OCI-LY7 (cell line): ENCODE measurements around the gene AAR2. TPM values are rescaled to one million over a fixed set of nuclear protein-coding genes. Genes with fewer than 3 reads are reported as not detected.

Experiments
- BruUV-seq: library from RNA; stranded (reverse); fragments of 400-500 nt; replicated peaks from 2 replicates; lab custom pipeline; 2021; lab: Mats Ljungman, UMichigan
- CTCF ChIA-PET: fragments of 300-600 bp; sonication (Branson Sonifier 250); formaldehyde crosslinking; loops from one replicate; lab custom pipeline; 2022; ENCODE audit warnings: antibody characterized with exemption; ENCODE audit not compliant: unreplicated experiment; lab: Charles Lee
- POLR2A ChIA-PET: fragments of 300-600 bp; sonication (Branson Sonifier 250); formaldehyde crosslinking; loops from one replicate; lab custom pipeline; 2022; ENCODE audit warnings: antibody characterized with exemption; lab: Charles Lee
- DNase-seq: peaks from one replicate; pipeline ENCODE4 v3.0.0-alpha.2; 2015; ENCODE audit warnings: low spot score
- H2AFZ ChIP-seq: fragments of 200-600 bp; sonication (generic), shearing (Covaris generic); 2 replicates; pipeline ENCODE4 v1.6.1; 2014; ENCODE audit warnings: mild to moderate bottlenecking, antibody characterized with exemption, low read length, moderate library complexity
- H3K27ac ChIP-seq: fragments of 200-600 bp; sonication (generic); 2 replicates; pipeline ENCODE4 v1.5.1; 2014; ENCODE audit warnings: mixed run types, low read depth, mild to moderate bottlenecking, moderate library complexity, low read length, inconsistent platforms; ENCODE audit not compliant: poor library complexity, severe bottlenecking
- H3K36me3 ChIP-seq: fragments of 200-600 bp; sonication (generic); 2 replicates; pipeline ENCODE4 v1.6.1; 2014; ENCODE audit warnings: mild to moderate bottlenecking, antibody characterized with exemption, low read length, moderate library complexity, mixed read lengths; ENCODE audit not compliant: insufficient read depth
- H3K4me1 ChIP-seq: fragments of 200-600 bp; sonication (generic); 2 replicates; pipeline ENCODE4 v1.5.1; 2014; ENCODE audit warnings: mild to moderate bottlenecking, low read length; ENCODE audit not compliant: insufficient read depth, poor library complexity, severe bottlenecking
- H3K4me2 ChIP-seq: fragments of 200-600 bp; sonication (generic); 2 replicates; pipeline ENCODE4 v1.6.1; 2014; ENCODE audit warnings: mild to moderate bottlenecking, low read length
- H3K4me3 ChIP-seq: fragments of 200-600 bp; sonication (generic); 2 replicates; pipeline ENCODE4 v1.5.1; 2014; ENCODE audit warnings: mild to moderate bottlenecking, low read depth, low read length; ENCODE audit not compliant: poor library complexity, severe bottlenecking
- H3K79me2 ChIP-seq: fragments of 200-600 bp; sonication (generic); 2 replicates; pipeline ENCODE4 v1.6.1; 2016; ENCODE audit warnings: low read depth, mild to moderate bottlenecking, low read length, moderate library complexity, mixed read lengths; ENCODE audit not compliant: insufficient read depth
- H3K9me2 ChIP-seq: fragments of 200-600 bp; sonication (generic); 2 replicates; pipeline ENCODE4 v1.6.1; 2016; ENCODE audit warnings: mild to moderate bottlenecking, low read length, mixed read lengths; ENCODE audit not compliant: insufficient read depth
- H3K9me3 ChIP-seq: fragments of 200-600 bp; sonication (generic); 2 replicates; pipeline ENCODE4 v1.6.1; 2014; ENCODE audit warnings: mild to moderate bottlenecking, mixed run types, low read length, mixed read lengths
- H4K20me1 ChIP-seq: fragments of 200-600 bp; sonication (generic); 2 replicates; pipeline ENCODE4 v1.6.1; 2014; ENCODE audit warnings: mild to moderate bottlenecking, antibody characterized with exemption, low read length, moderate library complexity, mixed read lengths; ENCODE audit not compliant: insufficient read depth
- CTCF ChIP-seq: fragments of 200-600 bp; sonication (generic); conservative IDR thresholded peaks from 2 replicates; pipeline ENCODE4 v1.5.1; 2014; ENCODE audit warnings: mild to moderate bottlenecking, antibody characterized with exemption, low read length, moderate library complexity, mixed read lengths
- EZH2phosphoT487 ChIP-seq: fragments of 200-600 bp; sonication (generic); IDR thresholded peaks from 2 replicates; pipeline ENCODE4 v1.6.1; 2018; ENCODE audit warnings: low read depth, borderline replicate concordance, mild to moderate bottlenecking, mixed run types, antibody characterized with exemption, low read length, moderate library complexity, mixed read lengths
- intact Hi-C: fragments of 100-400 bp; cut with micrococcal nuclease; formaldehyde crosslinking; loops from one replicate; pipeline ENCODE4 v1.10.0; 2022; ENCODE audit not compliant: unreplicated experiment
- total RNA-seq, 2 experiments: library from RNA; depleted of rRNA in 1 of 2; stranded (reverse); fragments of >200 nt in 1 of 2; shearing (Covaris generic) in 1 of 2; gene quantifications; 2 replicates each; pipeline ENCODE4 v1.2.3, GENCODE V29; 2014 to 2022

AAR2 gene
- total RNA-seq, 2 experiments from 2014 or later = 20.3 to 26.4 TPM

GRCh38 chr20:36255445-36255844, 19.2 kb downstream of the AAR2 start:
- Histone ChIP-seq H3K4me1 (no peaks in the 10 kb centered on the region), H4K20me1 (no peaks in the 10 kb centered on the region), H3K36me3 (peaks cover 63% of the 10 kb centered on the region), H3K4me3 (no peak overlapping the region), H2AFZ (no peak overlapping the region), H3K27ac (no peak overlapping the region), H3K4me2 (no peak overlapping the region), H3K9me3 (no peaks in the 10 kb centered on the region), H3K9me2 (no peaks in the 10 kb centered on the region), H3K79me2 (no peaks in the 10 kb centered on the region)
- no peak for TF ChIP-seq EZH2phosphoT487
- TF ChIP-seq CTCF = no peak
- no TSS peak for BruUV-seq
- CTCF ChIA-PET = no interaction called here
- POLR2A ChIA-PET = interaction anchor here (0.7 kb wide), 1 partner anchor 750 kb away, joined by 3 read pairs; no protein-coding TSS in a partner anchor
- intact Hi-C loops = no loop called here
- no peak for DNase-seq

DNA sequence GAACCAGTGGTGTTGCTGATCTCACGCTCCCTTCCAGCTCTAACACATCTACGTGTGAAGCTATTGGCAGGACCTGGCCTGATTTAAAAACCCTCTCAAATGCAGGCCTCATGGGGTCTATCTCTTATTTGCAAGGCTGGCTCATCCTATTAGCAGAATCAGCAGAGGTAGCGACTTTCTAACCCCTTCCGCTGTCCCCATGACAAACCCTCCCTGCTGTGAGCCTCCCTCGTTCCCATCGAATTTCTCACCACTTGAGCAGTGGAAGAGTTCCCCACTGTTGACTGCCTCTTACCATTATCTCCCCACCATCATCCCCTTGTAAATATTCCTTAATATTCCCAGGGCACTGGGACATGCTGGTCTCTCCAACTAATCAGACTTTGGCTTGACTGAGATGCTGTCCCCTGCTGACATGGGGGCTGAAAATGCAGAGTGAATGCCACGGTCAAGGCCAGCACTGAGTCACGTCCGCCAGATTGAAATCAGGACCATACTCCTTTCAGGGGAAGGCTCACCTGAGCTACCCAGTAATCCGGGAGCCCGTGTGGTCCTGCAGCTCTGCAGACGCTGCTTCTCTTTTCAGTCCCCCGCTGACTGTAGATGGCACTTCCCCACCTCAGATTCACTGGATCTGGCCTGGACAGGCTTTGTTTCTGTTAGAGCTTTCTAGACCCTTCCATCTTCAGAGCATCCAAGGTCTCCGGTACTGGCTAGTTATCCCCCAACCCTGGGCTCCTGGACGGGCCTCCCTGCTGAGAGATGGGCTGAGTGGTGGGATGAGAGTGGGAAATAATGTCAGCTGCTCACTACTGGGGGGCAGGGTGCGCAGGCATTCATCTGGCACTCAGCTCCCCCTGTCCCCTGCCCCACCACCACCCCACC, 23.1 kb downstream of the AAR2 start:
- TF ChIP-seq CTCF (no peak), EZH2phosphoT487 (no peak)
- DNase-seq = no peak
- Histone ChIP-seq H4K20me1 (no peaks in the 10 kb centered on the region), H3K36me3 (peaks cover 29% of the 10 kb centered on the region), H3K9me3 (no peaks in the 10 kb centered on the region), H3K9me2 (no peaks in the 10 kb centered on the region), H3K4me2 (no peak overlapping the region), H3K4me1 (no peaks in the 10 kb centered on the region), H2AFZ (no peak overlapping the region), H3K27ac (no peak overlapping the region), H3K79me2 (no peaks in the 10 kb centered on the region), H3K4me3 (no peak overlapping the region)
- ChIA-PET POLR2A (no interaction called here), CTCF (no interaction called here)
- no TSS peak for BruUV-seq
- intact Hi-C loops = no loop called here

DNA sequence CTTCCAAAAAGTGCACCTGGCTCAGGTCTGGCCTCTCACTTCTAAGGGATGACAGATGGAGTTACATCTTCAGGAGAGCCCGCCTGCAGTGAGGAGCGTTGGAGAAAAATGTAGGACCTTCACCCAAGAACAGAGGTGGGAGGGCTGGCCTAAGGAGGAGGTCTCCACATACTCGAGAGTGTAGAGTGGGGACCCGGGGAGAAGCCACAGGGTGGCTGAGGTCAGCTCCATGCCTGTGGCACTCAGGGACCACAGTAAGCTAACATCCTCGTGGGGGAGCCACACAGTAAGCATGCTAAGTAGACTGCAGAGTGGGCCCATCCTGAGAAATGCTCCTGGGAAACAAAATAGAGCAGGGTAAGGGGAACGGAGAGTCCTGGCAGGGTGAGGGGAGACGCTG, 24.0 kb downstream of the AAR2 start:
- no peak overlapping the region for H3K4me3 ChIP-seq
- TF ChIP-seq CTCF (no peak), EZH2phosphoT487 (no peak)
- no peak overlapping the region for H3K4me2 ChIP-seq
- intact Hi-C loops = no loop called here
- no peak overlapping the region for H2AFZ ChIP-seq
- no peaks in the 10 kb centered on the region for H4K20me1 ChIP-seq
- no TSS peak for BruUV-seq
- no peaks in the 10 kb centered on the region for H3K4me1 ChIP-seq
- POLR2A ChIA-PET = interaction anchor here (0.7 kb wide), 1 partner anchor 11 kb away, joined by 5 read pairs; no protein-coding TSS in a partner anchor
- no peaks in the 10 kb centered on the region for H3K9me2 ChIP-seq
- H3K79me2 ChIP-seq = no peaks in the 10 kb centered on the region
- no peaks in the 10 kb centered on the region for H3K9me3 ChIP-seq
- CTCF ChIA-PET = no interaction called here
- no peak for DNase-seq
- H3K27ac ChIP-seq = no peak overlapping the region
- peaks cover 20% of the 10 kb centered on the region for H3K36me3 ChIP-seq
